ENCODE results near the gene MAST4.

DNA sequence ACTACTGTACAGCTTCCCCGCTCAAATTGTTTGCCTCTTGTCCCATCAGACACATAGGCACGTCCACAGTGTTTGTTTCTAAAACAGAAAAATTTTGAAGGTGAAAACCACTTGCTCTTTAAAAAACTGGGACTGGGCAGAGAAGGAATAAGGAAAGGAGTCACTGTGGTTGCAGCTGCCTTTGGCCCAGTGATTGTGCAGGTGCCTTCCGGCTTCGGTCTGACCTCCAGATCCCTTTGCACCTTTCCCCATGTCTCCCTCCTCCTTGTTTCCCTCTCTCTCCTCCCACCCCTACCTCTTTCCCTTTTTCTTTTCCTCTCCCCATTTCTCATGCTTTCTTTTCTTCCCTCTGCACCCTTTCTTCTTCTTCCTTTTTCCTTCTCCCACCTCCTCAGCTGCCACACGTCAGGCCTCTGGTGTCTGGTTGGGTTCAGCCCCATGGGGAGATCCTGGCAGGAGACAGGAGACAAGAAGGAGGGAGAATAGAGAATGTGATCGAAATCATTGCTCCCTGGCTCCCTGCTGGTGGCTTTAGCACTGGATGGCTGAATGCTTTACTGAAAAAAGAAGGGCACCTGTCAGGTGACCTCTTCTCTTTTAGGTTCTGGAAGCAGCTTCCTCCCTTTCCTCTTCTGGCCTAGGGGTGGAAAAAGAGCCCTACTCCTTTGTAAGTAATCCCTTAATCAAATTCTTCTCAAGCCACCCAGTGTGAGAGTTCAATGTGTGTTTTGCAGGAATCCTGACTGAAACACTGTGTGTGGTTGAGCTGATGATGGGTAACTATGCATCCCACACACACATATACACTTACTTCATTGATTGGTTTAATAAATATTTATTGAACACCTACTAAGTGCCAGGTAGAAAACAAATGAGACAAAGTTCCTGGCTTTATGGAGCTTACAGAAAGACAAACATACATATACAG, 267.3 kb downstream of the MAST4 start:
- TF ChIP-seq, protein P1, sequence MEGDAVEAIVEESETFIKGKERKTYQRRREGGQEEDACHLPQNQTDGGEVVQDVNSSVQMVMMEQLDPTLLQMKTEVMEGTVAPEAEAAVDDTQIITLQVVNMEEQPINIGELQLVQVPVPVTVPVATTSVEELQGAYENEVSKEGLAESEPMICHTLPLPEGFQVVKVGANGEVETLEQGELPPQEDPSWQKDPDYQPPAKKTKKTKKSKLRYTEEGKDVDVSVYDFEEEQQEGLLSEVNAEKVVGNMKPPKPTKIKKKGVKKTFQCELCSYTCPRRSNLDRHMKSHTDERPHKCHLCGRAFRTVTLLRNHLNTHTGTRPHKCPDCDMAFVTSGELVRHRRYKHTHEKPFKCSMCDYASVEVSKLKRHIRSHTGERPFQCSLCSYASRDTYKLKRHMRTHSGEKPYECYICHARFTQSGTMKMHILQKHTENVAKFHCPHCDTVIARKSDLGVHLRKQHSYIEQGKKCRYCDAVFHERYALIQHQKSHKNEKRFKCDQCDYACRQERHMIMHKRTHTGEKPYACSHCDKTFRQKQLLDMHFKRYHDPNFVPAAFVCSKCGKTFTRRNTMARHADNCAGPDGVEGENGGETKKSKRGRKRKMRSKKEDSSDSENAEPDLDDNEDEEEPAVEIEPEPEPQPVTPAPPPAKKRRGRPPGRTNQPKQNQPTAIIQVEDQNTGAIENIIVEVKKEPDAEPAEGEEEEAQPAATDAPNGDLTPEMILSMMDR (optimal IDR thresholded peaks at IDR 0.05 in 1 of 3, IDR thresholded peaks at IDR 0.05 in 1 of 3, conservative IDR thresholded peaks at IDR 0.05 in 1 of 3; ENCODE audit: extremely low read depth in 1 of 3, insufficient read depth in 2 of 3, low read length in 3 of 3): no peak
- TF ChIP-seq EZH2 (IDR thresholded peaks at IDR 0.05; ENCODE audit: low read length): no peak

Data from keratinocyte (primary cell).